HepG2 (cell line): ENCODE measurements around the gene DYNC2I2. TPM values are rescaled to one million over a fixed set of nuclear protein-coding genes. Genes with fewer than 3 reads are reported as not detected.

Source experiments
- ATAC-seq: fragments of 200-7000 bp; cut with Tn5 transposase; 3 replicates; pipeline ENCODE4 v1.9.1; 2020; ENCODE audit warnings: mild to moderate bottlenecking, moderate library complexity
- BruUV-seq: library from RNA; stranded (reverse); fragments of 400-500 nt; replicated peaks from 2 replicates; lab custom pipeline; 2021; lab: Mats Ljungman, UMichigan
- CTCF ChIA-PET: fragments of 300-600 bp; formaldehyde crosslinking; extraction: SDS; loops from one replicate; lab custom pipeline; 2021; ENCODE audit warnings: low total read pairs, inconsistent platforms, low intra/inter-chr PET ratio; lab: Yijun Ruan, JAX
- POLR2A ChIA-PET: fragments of 350-600 bp; sonication (Branson Sonifier 250); formaldehyde crosslinking; loops from one replicate; lab custom pipeline; 2020; ENCODE audit warnings: antibody characterized with exemption, inconsistent platforms; lab: Yijun Ruan, JAX
- DNase-seq: peaks from one replicate; pipeline ENCODE4 v3.0.0-alpha.2; 2015; ENCODE audit warnings: low spot score
- FAIRE-seq: peaks from 3 replicates; lab custom pipeline; 2011; peaks lifted over from hg19 to GRCh38; lab: Jason Lieb, UNC
- H2AFZ ChIP-seq: one replicate; pipeline ENCODE4 v1.6.1; 2011; ENCODE audit warnings: low read length, inconsistent platforms
- H3K27ac ChIP-seq: fragments of 300-600 bp; 3 replicates; pipeline ENCODE4 v1.8.0; 2011; ENCODE audit warnings: mixed run types, mild to moderate bottlenecking, mixed read lengths, low read length, inconsistent platforms; ENCODE audit not compliant: insufficient read depth; ENCODE audit errors: extremely low read length
- H3K27me3 ChIP-seq, 2 experiments: fragments of 200-600 bp in 1 of 2; 2 replicates in 1 of 2; 3 replicates in 1 of 2; pipeline versions ENCODE4 v1.6.0 to v1.8.0; 2011; ENCODE audit warnings: low read length in 2 of 2, mild to moderate bottlenecking in 2 of 2, moderate library complexity in 2 of 2, inconsistent platforms in 1 of 2; ENCODE audit not compliant: insufficient read depth in 2 of 2, control insufficient read depth in 1 of 2
- H3K36me3 ChIP-seq, 2 experiments: fragments of 200-600 bp in 1 of 2; replicated peaks in 1 of 2; 2 replicates in 1 of 2; 3 replicates in 1 of 2; pipeline versions ENCODE4 v1.5.1 to v1.8.0; 2011; ENCODE audit warnings: low read length in 2 of 2, inconsistent platforms in 1 of 2; ENCODE audit not compliant: insufficient read depth in 2 of 2, control insufficient read depth in 1 of 2
- H3K4me1 ChIP-seq: 2 replicates; pipeline ENCODE4 v1.5.1; 2012; ENCODE audit warnings: low read length, inconsistent platforms; ENCODE audit not compliant: insufficient read depth
- H3K4me2 ChIP-seq: 2 replicates; pipeline ENCODE4 v1.6.0; 2011; ENCODE audit warnings: low read depth, low read length, inconsistent platforms
- H3K4me3 ChIP-seq, 3 experiments: fragments of 200-600 bp in 1 of 3; sonication (generic), shearing (Covaris generic) in 1 of 3; replicated peaks in 1 of 3; 2 replicates each; pipeline ENCODE4 v1.5.1; 2011 to 2016; ENCODE audit warnings: low read length in 3 of 3, inconsistent platforms in 2 of 3, low read depth in 2 of 3, mild to moderate bottlenecking in 2 of 3, control low read depth in 1 of 3, mixed read lengths in 1 of 3; ENCODE audit not compliant: insufficient read depth in 1 of 3
- H3K79me2 ChIP-seq: one replicate; pipeline ENCODE4 v1.6.1; 2011; ENCODE audit warnings: low read length, inconsistent platforms; ENCODE audit not compliant: insufficient read depth
- H3K9ac ChIP-seq: 2 replicates; pipeline ENCODE4 v1.6.0; 2011; ENCODE audit warnings: mild to moderate bottlenecking, low read depth, low read length, inconsistent platforms; ENCODE audit not compliant: insufficient read depth
- H3K9me3 ChIP-seq: 2 replicates; pipeline ENCODE4 v1.5.1; 2012; ENCODE audit warnings: mild to moderate bottlenecking, low read length
- H4K20me1 ChIP-seq: 2 replicates; pipeline ENCODE4 v1.6.0; 2011; ENCODE audit warnings: inconsistent platforms, mild to moderate bottlenecking, low read length, moderate library complexity; ENCODE audit not compliant: insufficient read depth
- EEA1 ChIP-seq: sonication (generic); formaldehyde crosslinking; IDR thresholded peaks from 2 replicates; pipeline ENCODE4 v1.5.1; 2020; ENCODE audit warnings: mild to moderate bottlenecking, missing genetic modification reagents, borderline replicate concordance
- LCORL ChIP-seq, 2 experiments: fragments of 450-650 bp in 1 of 2; sonication (generic) in 1 of 2; formaldehyde crosslinking in 1 of 2; IDR thresholded peaks; 2 replicates each; pipeline versions ENCODE4 v1.5.0 to v1.6.1; 2017 to 2020; ENCODE audit warnings: antibody characterized with exemption in 1 of 2, missing genetic modification reagents in 1 of 2
- SOX6 ChIP-seq, 2 experiments: fragments of 450-650 bp in 1 of 2; sonication (generic) in 1 of 2; formaldehyde crosslinking in 1 of 2; IDR thresholded peaks; 2 replicates each; pipeline versions ENCODE4 v1.4.0 to v1.6.1; 2017 to 2020; ENCODE audit warnings: antibody characterized with exemption in 1 of 2, mild to moderate bottlenecking in 1 of 2, missing genetic modification reagents in 1 of 2
- TCF7 ChIP-seq: sonication (generic); IDR thresholded peaks from 2 replicates; pipeline ENCODE4 v1.6.1; 2016; ENCODE audit warnings: antibody characterized with exemption, low read depth
- ZFP82 ChIP-seq: sonication (generic); formaldehyde crosslinking; IDR thresholded peaks from 2 replicates; pipeline ENCODE4 v1.5.1; 2020; ENCODE audit warnings: mild to moderate bottlenecking, missing genetic modification reagents, borderline replicate concordance
- ZNF20 ChIP-seq: sonication (generic); formaldehyde crosslinking; IDR thresholded peaks from 2 replicates; pipeline ENCODE4 v1.4.0; 2020; ENCODE audit warnings: mild to moderate bottlenecking, moderate library complexity, missing genetic modification reagents
- ZNF501 ChIP-seq: sonication (generic); formaldehyde crosslinking; IDR thresholded peaks from 2 replicates; pipeline ENCODE4 v1.5.1; 2020; ENCODE audit warnings: mild to moderate bottlenecking, moderate library complexity, missing genetic modification reagents
- ZNF577 ChIP-seq: sonication (generic); formaldehyde crosslinking; IDR thresholded peaks from 2 replicates; pipeline ENCODE4 v1.4.0; 2020; ENCODE audit warnings: mild to moderate bottlenecking, low read depth, missing genetic modification reagents, borderline replicate concordance
- WGBS: methylation state at CpG from one replicate; pipeline ENCODE4 v1.1.6; 2017; ENCODE audit warnings: low lambda C conversion rate; 5-methylcytosine and 5-hydroxymethylcytosine counted together
- in situ Hi-C: cut with HindIII; loops from 2 replicates; pipeline ENCODE4 v1.10.0; 2017; ENCODE audit warnings: low pct_unique_long_range_greater_than_20kb; ENCODE audit not compliant: extremely low pct_ligation_motif_present
- intact Hi-C: fragments of 100-400 bp; cut with micrococcal nuclease; formaldehyde crosslinking; loops from one replicate; pipeline ENCODE4 v1.10.0; 2022; ENCODE audit not compliant: unreplicated experiment
- polyA plus RNA-seq, 8 experiments: library from polyadenylated mRNA; depleted of rRNA in 3 of 8; stranded (reverse) in 7 of 8; unstranded in 1 of 8; fragments of >200 nt; fragmentation: Illumina TruSeq in 4 of 8; extraction: Trizol in 4 of 8; gene quantifications; 2 replicates each; pipeline versions ENCODE4 v1.2.1 to v1.2.3, GENCODE V29; 2011 to 2016; ENCODE audit warnings: low read depth in 4 of 8, missing spikeins in 1 of 8, mixed read lengths in 1 of 8; ENCODE audit not compliant: insufficient read depth in 1 of 8
- total RNA-seq, 5 experiments: library from RNA; depleted of rRNA; stranded (reverse); fragments of >200 nt; fragmentation: Illumina TruSeq; extraction: Trizol; gene quantifications; 2 replicates each; pipeline ENCODE4 v1.2.3, GENCODE V29; 2016; ENCODE audit warnings: low read depth in 1 of 5
- TF ChIP-seq, protein P1 (sequence below): sonication (generic); formaldehyde crosslinking; IDR thresholded peaks from 2 replicates; pipeline ENCODE4 v1.8.1; 2023; ENCODE audit warnings: mild to moderate bottlenecking, missing genetic modification reagents
- TF ChIP-seq, protein P2 (sequence below): IDR thresholded peaks from 2 replicates; pipeline ENCODE4 v1.6.1; 2016; ENCODE audit warnings: low read depth, borderline replicate concordance
- TF ChIP-seq, protein P3 (sequence below), 2 experiments: fragments of 450-650 bp in 1 of 2; sonication (generic) in 1 of 2; formaldehyde crosslinking in 1 of 2; IDR thresholded peaks; 2 replicates each; pipeline versions ENCODE4 v1.6.1 to v1.8.0; 2016 to 2022; ENCODE audit warnings: antibody characterized with exemption in 1 of 2, mild to moderate bottlenecking in 1 of 2, missing genetic modification reagents in 1 of 2

DYNC2I2 gene
- total and polyA plus RNA-seq, 2 of the 13 experiments (the other 11 are each of a cell fraction or from before 2014, with no cell fraction given): 13.7 to 40.2 TPM

DNA sequence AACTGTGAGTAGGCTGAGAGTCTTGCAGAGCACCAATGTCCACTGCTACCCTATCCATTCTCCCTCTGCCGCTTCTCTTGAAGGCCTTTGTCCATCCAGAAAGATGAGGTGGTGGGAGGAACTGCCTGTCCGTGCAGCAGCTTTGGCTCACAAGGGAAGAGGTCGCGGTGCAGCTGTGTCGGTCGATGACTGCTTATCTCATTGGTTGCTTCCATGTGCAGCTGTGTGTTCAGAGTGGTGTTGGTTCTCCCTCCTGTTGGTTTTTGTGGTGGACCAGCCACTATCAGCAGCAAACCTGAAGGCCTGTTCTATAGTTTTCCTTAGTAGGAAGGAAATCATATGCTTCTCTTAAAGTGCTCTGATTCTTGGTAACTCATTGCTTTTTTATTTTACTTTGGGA lies 63.6 kb downstream of the DYNC2I2 start:
- no peak for DNase-seq
- no peak overlapping the region for H3K27ac ChIP-seq
- H3K79me2 ChIP-seq: no peaks in the 10 kb centered on the region
- intact Hi-C loops (no loop called here), in situ Hi-C loops (no loop called here)
- FAIRE-seq: no peak
- ChIA-PET CTCF (no interaction called here), POLR2A (no interaction called here)
- H2AFZ ChIP-seq: no peak overlapping the region
- peaks cover 30 to 72% of the 10 kb centered on the region in 2 experiments for H3K36me3 ChIP-seq
- H3K4me3 ChIP-seq: no peak overlapping the region
- 97% methylated on average over 6 of the region's 6 CpGs for WGBS
- no peaks in the 10 kb centered on the region for H3K9me3 ChIP-seq
- no peak for ATAC-seq
- no peaks in the 10 kb centered on the region for H4K20me1 ChIP-seq
- no peak overlapping the region for H3K4me2 ChIP-seq
- no peak overlapping the region for H3K9ac ChIP-seq
- no peaks in the 10 kb centered on the region for H3K4me1 ChIP-seq
- no TSS peak for BruUV-seq
- no peaks in the 10 kb centered on the region for H3K27me3 ChIP-seq
- TF ChIP-seq ZFP82 (no peak), ZNF501 (CRISPR knock-in tag) (no peak), ZNF577 (CRISPR knock-in tag) (no peak), SOX6 (IDR thresholded peaks at IDR 0.05) (no peak), SOX6 (CRISPR knock-in tag; IDR thresholded peaks at IDR 0.05) (no peak), ZNF20 (no peak), LCORL (IDR thresholded peaks at IDR 0.05) (no peak), LCORL (CRISPR knock-in tag; IDR thresholded peaks at IDR 0.05) (no peak), EEA1 (no peak), TCF7 (no peak)
- TF ChIP-seq, protein P1, sequence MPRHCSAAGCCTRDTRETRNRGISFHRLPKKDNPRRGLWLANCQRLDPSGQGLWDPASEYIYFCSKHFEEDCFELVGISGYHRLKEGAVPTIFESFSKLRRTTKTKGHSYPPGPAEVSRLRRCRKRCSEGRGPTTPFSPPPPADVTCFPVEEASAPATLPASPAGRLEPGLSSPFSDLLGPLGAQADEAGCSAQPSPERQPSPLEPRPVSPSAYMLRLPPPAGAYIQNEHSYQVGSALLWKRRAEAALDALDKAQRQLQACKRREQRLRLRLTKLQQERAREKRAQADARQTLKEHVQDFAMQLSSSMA (CRISPR knock-in tag): no peak
- TF ChIP-seq, protein P2, sequence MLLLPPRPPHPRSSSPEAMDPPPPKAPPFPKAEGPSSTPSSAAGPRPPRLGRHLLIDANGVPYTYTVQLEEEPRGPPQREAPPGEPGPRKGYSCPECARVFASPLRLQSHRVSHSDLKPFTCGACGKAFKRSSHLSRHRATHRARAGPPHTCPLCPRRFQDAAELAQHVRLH: no peak
- TF ChIP-seq, protein P3, sequence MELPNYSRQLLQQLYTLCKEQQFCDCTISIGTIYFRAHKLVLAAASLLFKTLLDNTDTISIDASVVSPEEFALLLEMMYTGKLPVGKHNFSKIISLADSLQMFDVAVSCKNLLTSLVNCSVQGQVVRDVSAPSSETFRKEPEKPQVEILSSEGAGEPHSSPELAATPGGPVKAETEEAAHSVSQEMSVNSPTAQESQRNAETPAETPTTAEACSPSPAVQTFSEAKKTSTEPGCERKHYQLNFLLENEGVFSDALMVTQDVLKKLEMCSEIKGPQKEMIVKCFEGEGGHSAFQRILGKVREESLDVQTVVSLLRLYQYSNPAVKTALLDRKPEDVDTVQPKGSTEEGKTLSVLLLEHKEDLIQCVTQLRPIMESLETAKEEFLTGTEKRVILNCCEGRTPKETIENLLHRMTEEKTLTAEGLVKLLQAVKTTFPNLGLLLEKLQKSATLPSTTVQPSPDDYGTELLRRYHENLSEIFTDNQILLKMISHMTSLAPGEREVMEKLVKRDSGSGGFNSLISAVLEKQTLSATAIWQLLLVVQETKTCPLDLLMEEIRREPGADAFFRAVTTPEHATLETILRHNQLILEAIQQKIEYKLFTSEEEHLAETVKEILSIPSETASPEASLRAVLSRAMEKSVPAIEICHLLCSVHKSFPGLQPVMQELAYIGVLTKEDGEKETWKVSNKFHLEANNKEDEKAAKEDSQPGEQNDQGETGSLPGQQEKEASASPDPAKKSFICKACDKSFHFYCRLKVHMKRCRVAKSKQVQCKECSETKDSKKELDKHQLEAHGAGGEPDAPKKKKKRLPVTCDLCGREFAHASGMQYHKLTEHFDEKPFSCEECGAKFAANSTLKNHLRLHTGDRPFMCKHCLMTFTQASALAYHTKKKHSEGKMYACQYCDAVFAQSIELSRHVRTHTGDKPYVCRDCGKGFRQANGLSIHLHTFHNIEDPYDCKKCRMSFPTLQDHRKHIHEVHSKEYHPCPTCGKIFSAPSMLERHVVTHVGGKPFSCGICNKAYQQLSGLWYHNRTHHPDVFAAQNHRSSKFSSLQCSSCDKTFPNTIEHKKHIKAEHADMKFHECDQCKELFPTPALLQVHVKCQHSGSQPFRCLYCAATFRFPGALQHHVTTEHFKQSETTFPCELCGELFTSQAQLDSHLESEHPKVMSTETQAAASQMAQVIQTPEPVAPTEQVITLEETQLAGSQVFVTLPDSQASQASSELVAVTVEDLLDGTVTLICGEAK (IDR thresholded peaks at IDR 0.05): no peak
- TF ChIP-seq, protein P3 (CRISPR knock-in tag; IDR thresholded peaks at IDR 0.05): no peak
